ENCODE data around the gene DNMT3L.
"Not testable (repeated sequence)": the region's sequence is repeated elsewhere in the genome, so short reads cannot be mapped to it uniquely, and the experiment has no call there.

The DNMT3L gene

GRCh38 chr21:44304011-44304616 is 42.4 kb upstream of the DNMT3L start:
- no peak for TF ChIP-seq MYC (IDR thresholded peaks at IDR 0.05; ENCODE audit: low read depth, low read length)
- no peak for TF ChIP-seq CTCF (IDR thresholded peaks at IDR 0.05; ENCODE audit: low read depth, low read length)
- TF ChIP-seq POLR2A (IDR thresholded peaks at IDR 0.05; ENCODE audit: extremely low read depth, insufficient read length): no peak
- no peak for DNase-seq (ENCODE audit: low read depth)
- no peak overlapping the region for H3K4me3 ChIP-seq (ENCODE audit: low read depth, low read length)

- TF ChIP-seq POLR2A (IDR thresholded peaks at IDR 0.05; ENCODE audit: extremely low read depth, insufficient read length) (no peak), MAX (IDR thresholded peaks at IDR 0.05; ENCODE audit: low read depth, low read length) (no peak), MYC (IDR thresholded peaks at IDR 0.05; ENCODE audit: low read depth, low read length) (no peak), CTCF (IDR thresholded peaks at IDR 0.05; ENCODE audit: low read depth, low read length) (no peak)
- no peak overlapping the region for H3K4me3 ChIP-seq (ENCODE audit: low read depth, low read length)
- no peak for DNase-seq (ENCODE audit: low read depth)
Observed at GRCh38 chr21:44303490-44303981, 41.8 kb upstream of the DNMT3L start.

- H3K4me3 ChIP-seq (ENCODE audit: low read depth, low read length): not testable (repeated sequence)
- peak; percentile 60 for DNase-seq (ENCODE audit: low read depth)
- TF ChIP-seq CTCF (IDR thresholded peaks at IDR 0.05; ENCODE audit: low read depth, low read length): peak; percentile 31
Observed at GRCh38 chr21:44302573-44303401, 41.1 kb upstream of the DNMT3L start.

GRCh38 chr21:44301961-44302406 is 40.3 kb upstream of the DNMT3L start:
- DNase-seq (ENCODE audit: low read depth): no peak
- TF ChIP-seq MYC (IDR thresholded peaks at IDR 0.05; ENCODE audit: low read depth, low read length) (no peak), MAX (IDR thresholded peaks at IDR 0.05; ENCODE audit: low read depth, low read length) (no peak), POLR2A (IDR thresholded peaks at IDR 0.05; ENCODE audit: extremely low read depth, insufficient read length) (no peak), CTCF (IDR thresholded peaks at IDR 0.05; ENCODE audit: low read depth, low read length) (no peak)
- no peak overlapping the region for H3K4me3 ChIP-seq (ENCODE audit: low read depth, low read length)

GRCh38 chr21:44301141-44301540 is 39.4 kb upstream of the DNMT3L start:
- DNase-seq (ENCODE audit: low read depth): no peak
- peak overlapping the region; percentile 69 for H3K4me3 ChIP-seq (ENCODE audit: low read depth, low read length)
- TF ChIP-seq MYC (IDR thresholded peaks at IDR 0.05; ENCODE audit: low read depth, low read length) (no peak), POLR2A (IDR thresholded peaks at IDR 0.05; ENCODE audit: extremely low read depth, insufficient read length) (no peak), CTCF (IDR thresholded peaks at IDR 0.05; ENCODE audit: low read depth, low read length) (no peak), MAX (IDR thresholded peaks at IDR 0.05; ENCODE audit: low read depth, low read length) (no peak)
